WTC11 (cell line): ENCODE data around the gene PUM1.

Experiments used
- CBFB ChIP-seq: sonication (generic); formaldehyde crosslinking; IDR thresholded peaks from 2 replicates; pipeline ENCODE4 v1.8.1; 2022; ENCODE audit warnings: mild to moderate bottlenecking, low read depth, missing genetic modification reagents
- GTF2I ChIP-seq: fragments of 250-450 bp; sonication (Bioruptor Pico); conservative IDR thresholded peaks from 2 replicates; pipeline ENCODE4 v1.4.0; 2021; ENCODE audit warnings: mild to moderate bottlenecking
- TCF7 ChIP-seq: sonication (generic); formaldehyde crosslinking; IDR thresholded peaks from 2 replicates; pipeline ENCODE4 v1.8.0; 2022; ENCODE audit warnings: mild to moderate bottlenecking, low read depth, missing genetic modification reagents, moderate library complexity

DNA sequence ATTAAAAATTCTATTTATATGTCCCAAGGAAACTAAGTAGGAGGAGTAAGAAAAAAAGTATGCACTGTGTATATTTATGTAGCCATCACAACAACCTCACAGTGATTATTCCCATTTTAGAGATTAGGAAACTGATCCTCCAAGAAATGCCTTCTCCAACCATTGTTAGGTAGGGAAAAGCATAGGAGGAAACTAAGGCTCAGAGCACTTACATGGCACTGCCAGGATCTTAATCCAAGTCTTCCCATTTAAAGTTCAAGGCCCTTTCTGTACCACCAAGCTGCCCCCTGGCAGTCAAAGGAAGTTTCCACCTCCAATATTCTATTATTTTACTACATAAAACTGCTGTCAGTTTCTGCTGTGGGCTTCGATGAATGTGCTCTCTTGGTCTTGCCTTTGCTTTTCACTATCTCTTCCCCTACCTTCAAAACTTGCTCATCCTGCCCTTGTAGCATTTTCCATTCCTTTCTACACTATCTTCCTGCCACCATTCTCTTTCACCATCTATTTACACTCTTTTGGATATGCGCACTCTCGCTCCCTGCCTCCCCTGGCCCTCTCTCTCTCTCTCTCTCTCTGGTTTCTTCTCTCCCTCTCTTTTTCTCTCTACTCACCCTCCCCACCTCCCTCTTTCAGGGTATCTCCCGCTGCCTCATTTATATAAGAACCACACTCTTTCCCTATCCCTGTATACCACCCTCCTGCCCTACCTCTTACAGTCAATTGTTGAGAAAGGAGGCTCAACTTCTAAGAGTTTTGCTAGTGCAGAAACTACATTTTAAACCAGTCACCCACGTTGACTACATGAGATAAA lies 34.0 kb downstream of the PUM1 start:
- TF ChIP-seq GTF2I (CRISPR knock-in tag) (no peak), CBFB (CRISPR knock-in tag) (no peak), TCF7 (CRISPR knock-in tag) (no peak)
